NB4 (cell line): ENCODE data around the gene NUP160.
"Not testable (repeated sequence)": the region's sequence is repeated elsewhere in the genome, so short reads cannot be mapped to it uniquely, and the experiment has no call there.

Experiments used
- DNase-seq: peaks from one replicate; pipeline ENCODE4 v3.0.0; 2010; ENCODE audit warnings: low read depth
- H3K4me3 ChIP-seq: one replicate; pipeline ENCODE4 v1.5.1; 2011; ENCODE audit warnings: mild to moderate bottlenecking, low read depth, low read length, moderate library complexity
- MYC ChIP-seq: IDR thresholded peaks from 2 replicates; pipeline ENCODE4 v1.6.1; 2011; ENCODE audit warnings: low read depth, low read length
- POLR2A ChIP-seq: IDR thresholded peaks from 2 replicates; pipeline ENCODE4 v1.6.1; 2011; ENCODE audit warnings: mild to moderate bottlenecking; ENCODE audit not compliant: insufficient read length; ENCODE audit errors: extremely low read depth
- TF ChIP-seq, protein P1 (sequence below): IDR thresholded peaks from one replicate; pipeline ENCODE4 v1.5.1; 2012; ENCODE audit warnings: low read depth, low read length
- TF ChIP-seq, protein P2 (sequence below): IDR thresholded peaks from 2 replicates; pipeline ENCODE4 v1.6.1; 2011; ENCODE audit warnings: low read depth, low read length

Gene NUP160

DNA sequence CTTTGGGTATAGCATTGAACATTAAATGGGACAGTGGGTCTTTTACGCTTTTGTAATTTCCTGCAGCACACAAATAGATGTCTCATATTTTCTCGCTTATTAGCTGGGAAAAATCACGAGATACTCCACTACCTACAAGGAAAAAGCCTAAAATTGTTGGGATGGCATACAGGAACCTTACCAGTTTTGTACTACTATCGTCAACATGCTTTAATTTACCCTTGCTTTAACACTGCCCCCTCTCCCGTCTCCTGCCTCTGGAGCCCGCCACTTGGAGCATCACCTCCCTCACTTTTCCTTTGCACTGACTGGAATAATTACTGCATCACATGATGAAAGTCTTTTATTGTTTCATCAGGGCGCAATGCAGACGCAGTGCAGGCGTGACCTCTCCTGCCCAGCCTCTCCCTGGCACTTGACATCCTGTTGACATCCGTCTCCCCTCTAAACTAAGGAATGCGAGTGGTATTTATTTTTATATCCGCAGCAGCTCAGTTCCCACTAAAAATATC lies 80.0 kb downstream of the NUP160 start:
- peak overlapping the region; percentile 84 for H3K4me3 ChIP-seq
- DNase-seq: peak; percentile 39
- TF ChIP-seq, protein P1, sequence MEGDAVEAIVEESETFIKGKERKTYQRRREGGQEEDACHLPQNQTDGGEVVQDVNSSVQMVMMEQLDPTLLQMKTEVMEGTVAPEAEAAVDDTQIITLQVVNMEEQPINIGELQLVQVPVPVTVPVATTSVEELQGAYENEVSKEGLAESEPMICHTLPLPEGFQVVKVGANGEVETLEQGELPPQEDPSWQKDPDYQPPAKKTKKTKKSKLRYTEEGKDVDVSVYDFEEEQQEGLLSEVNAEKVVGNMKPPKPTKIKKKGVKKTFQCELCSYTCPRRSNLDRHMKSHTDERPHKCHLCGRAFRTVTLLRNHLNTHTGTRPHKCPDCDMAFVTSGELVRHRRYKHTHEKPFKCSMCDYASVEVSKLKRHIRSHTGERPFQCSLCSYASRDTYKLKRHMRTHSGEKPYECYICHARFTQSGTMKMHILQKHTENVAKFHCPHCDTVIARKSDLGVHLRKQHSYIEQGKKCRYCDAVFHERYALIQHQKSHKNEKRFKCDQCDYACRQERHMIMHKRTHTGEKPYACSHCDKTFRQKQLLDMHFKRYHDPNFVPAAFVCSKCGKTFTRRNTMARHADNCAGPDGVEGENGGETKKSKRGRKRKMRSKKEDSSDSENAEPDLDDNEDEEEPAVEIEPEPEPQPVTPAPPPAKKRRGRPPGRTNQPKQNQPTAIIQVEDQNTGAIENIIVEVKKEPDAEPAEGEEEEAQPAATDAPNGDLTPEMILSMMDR: no peak
- TF ChIP-seq MYC (no peak), POLR2A (no peak)
- TF ChIP-seq, protein P2, sequence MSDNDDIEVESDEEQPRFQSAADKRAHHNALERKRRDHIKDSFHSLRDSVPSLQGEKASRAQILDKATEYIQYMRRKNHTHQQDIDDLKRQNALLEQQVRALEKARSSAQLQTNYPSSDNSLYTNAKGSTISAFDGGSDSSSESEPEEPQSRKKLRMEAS: no peak

DNA sequence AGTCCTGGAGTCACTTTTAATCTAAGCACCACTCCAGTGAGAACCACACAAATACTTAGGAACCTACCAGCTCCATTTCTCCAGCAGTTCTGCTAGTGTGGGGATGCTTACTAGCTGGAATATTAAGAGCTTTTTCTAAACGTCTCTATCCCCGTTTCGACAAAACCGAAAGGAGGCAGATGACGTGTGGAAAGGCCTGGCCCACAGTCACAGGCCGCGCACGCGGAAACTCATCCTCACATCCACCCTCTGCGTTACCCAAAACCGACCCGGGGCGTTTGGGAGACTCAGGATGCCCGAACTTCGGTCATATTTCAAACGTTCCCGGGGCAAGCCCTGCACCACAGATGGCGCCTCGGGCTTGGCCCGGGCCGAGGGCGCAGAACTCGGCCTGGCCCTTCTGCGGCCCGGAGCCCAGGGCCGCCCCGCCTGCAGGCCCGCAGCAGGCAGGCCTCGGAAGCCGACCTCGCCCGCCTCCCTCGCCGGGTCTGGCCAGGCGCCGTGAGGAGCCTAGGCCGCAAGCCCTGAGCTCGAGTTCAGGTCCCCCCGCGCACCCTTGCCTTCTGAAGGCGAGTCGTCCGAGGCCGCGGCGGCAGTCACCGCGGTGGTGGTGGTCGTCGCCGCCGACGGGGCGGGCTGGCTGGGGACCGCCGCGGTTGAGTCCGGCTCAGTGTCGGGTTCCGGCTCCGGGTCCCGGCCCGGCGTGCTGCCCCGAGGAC lies 81.5 kb downstream of the NUP160 start:
- TF ChIP-seq, protein P1: no peak
- peak; percentile 78 for TF ChIP-seq MYC
- TF ChIP-seq, protein P2: peak; percentile 71
- TF ChIP-seq POLR2A: no peak
- peak; percentile 68 for DNase-seq
- peak overlapping the region; percentile 88 for H3K4me3 ChIP-seq

DNA sequence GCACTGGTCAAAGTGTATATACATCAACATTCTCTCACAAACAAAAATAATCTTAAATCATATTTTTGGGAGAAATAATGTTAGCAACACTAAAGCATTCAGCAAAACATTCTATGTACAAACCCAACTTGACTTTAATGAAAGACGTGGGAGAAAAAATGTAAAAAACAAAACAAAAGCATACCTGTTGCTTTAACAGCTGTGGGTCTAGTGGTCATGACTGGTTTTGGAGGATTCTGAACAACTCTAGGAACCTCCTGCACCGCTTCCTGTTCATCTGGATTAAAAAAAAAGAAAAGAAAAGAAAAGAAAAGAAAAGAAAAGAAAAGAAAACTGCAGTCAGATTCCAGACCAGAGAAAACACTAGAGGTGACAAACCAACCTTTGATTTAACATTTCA lies 83.1 kb downstream of the NUP160 start:
- H3K4me3 ChIP-seq: peak overlapping the region; percentile 88
- DNase-seq: no peak
- TF ChIP-seq, protein P2: no peak
- TF ChIP-seq, protein P1: no peak
- TF ChIP-seq POLR2A (no peak), MYC (no peak)

DNA sequence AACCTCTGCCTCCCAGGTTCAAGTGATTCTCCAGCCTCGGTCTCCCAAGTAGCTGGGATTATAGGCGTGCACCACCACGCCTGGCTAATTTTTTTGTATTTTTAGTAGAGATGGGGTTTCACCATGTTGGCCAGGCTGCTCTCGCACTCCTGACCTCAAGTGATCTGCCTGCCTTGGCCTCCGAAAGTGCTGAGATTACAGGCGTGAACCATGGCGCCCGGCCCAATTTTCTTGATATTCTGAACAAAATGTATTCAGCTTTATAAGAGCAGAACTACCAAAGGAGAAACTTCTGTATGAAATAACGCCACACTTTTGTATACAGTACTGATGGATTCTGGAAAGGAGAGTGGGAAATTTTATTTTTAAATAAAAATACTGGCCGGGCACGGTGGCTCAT lies 88.9 kb downstream of the NUP160 start:
- DNase-seq: not testable (repeated sequence)

DNA sequence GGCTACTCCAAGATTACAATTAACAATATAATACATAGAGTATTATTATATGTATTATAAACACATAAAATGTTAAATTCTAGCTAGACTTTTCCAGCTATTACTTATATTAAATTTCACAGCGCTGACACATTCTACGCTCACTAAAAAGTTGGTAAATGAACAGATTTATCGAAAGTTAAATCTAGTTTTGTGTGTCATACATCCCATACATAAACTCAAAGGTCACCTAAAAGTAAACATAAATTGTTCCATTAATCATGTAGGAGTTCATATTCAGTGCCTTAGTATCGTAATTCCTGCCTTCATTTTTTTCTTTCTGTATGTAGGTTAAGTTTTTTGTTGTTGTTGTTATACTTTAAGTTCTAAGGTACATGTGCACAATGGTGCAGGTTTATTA lies 91.9 kb downstream of the NUP160 start:
- TF ChIP-seq POLR2A: no peak
- no peak for TF ChIP-seq MYC
- TF ChIP-seq, protein P2: no peak
- TF ChIP-seq, protein P1: no peak

More for the DNA sequence above, 88.9 kb downstream of the NUP160 start:
- not testable (repeated sequence) for H3K4me3 ChIP-seq

DNA sequence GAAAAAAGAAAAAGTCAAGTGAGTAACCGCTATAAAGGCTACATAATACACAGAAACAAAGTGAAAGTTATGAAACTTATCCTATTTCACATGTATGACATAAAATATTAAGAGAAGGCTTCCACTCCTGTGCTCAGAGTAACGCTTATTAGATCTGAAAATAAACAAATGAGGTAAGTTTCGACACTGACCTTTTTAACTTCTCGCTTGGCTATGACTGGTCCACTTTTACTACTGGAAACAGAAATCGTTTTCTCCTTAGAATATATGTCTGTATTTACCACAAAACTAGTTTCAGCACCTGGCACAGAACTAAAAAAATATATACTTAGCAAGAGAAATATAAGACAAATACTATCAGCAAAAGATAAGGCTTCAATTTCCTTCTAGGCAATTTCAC lies 97.4 kb downstream of the NUP160 start:
- TF ChIP-seq, protein P1: no peak
- TF ChIP-seq MYC (no peak), POLR2A (no peak)
- TF ChIP-seq, protein P2: no peak

More for the DNA sequence above, 91.9 kb downstream of the NUP160 start:
- H3K4me3 ChIP-seq: no peak overlapping the region
- DNase-seq: no peak

DNA sequence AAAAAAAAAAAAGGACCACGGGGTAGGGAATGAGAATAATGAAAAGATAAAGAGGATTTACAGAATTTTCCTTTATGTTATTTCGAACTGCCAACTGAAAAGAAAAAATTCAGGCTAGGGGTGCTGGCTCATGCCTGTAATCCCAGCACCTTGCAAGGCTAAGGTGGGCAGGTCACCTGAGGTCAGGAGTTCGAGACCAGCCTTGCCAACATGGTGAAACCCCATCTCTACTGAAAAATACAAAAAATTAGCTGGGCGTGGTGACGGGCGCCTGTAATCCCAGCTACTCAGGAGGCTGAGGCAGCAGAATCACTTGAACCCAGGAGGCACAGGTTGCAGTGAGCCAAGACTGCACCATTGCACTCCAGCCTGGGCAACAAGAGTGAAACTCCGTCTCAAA lies 105.7 kb downstream of the NUP160 start:
- not testable (repeated sequence) for H3K4me3 ChIP-seq, DNase-seq

More for the DNA sequence above, 97.4 kb downstream of the NUP160 start:
- H3K4me3 ChIP-seq: no peak overlapping the region
- DNase-seq: no peak

DNA sequence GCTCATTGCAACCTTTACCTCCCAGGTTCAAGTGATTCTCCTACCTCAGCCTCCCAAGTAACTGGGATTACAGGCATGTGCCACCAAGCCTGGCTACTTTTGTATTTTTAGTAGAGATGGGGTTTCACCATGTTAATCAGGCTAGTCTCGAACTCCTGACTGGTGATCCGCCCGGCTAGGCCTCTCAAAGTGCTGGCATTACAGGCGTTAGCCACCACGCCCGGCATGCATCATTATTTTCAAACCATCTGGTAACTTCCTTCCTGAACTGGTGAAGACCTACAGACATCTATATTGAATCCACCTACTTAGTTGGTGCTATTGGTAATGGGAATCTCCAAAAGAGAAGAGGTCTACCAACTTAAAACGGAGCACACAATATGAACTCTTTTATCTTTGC lies 110.3 kb downstream of the NUP160 start:
- DNase-seq, H3K4me3 ChIP-seq: not testable (repeated sequence)
